Hepatocyte (in vitro differentiated cells): ENCODE data around the gene DDAH2.

ENCODE experiments used
- EZH2phosphoT487 ChIP-seq: fragments of 200-600 bp; sonication (generic); IDR thresholded peaks from one replicate; pipeline ENCODE4 v1.6.1; 2018; ENCODE audit warnings: antibody characterized with exemption, mild to moderate bottlenecking, low read depth, moderate library complexity; ENCODE audit not compliant: unreplicated experiment, severe bottlenecking
- TF ChIP-seq, protein P1 (sequence below): fragments of 200-600 bp; sonication (generic); IDR thresholded peaks from 2 replicates; pipeline ENCODE4 v1.5.1; 2016; ENCODE audit warnings: antibody characterized with exemption, mild to moderate bottlenecking; ENCODE audit not compliant: poor library complexity

DNA sequence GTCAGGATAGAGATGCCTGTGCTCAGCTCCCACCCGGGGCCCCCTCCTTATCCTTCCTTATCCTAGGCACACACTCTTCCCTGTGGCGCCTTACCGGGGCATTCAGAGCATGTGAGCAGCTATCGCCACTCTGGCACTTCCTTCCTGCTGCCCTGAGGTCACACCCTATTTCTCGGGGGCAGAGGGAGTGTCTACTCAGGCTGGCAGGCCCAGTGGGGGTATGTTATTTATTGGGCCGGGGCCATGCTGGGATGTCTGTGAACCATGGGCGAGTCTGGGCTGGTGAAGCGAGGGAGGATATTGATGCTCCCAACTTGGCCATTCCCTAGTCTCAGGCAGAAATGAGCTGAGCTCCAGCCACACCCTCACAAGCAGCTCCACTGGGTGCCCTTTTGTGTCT, 17.9 kb downstream of the DDAH2 start:
- TF ChIP-seq, protein P1, sequence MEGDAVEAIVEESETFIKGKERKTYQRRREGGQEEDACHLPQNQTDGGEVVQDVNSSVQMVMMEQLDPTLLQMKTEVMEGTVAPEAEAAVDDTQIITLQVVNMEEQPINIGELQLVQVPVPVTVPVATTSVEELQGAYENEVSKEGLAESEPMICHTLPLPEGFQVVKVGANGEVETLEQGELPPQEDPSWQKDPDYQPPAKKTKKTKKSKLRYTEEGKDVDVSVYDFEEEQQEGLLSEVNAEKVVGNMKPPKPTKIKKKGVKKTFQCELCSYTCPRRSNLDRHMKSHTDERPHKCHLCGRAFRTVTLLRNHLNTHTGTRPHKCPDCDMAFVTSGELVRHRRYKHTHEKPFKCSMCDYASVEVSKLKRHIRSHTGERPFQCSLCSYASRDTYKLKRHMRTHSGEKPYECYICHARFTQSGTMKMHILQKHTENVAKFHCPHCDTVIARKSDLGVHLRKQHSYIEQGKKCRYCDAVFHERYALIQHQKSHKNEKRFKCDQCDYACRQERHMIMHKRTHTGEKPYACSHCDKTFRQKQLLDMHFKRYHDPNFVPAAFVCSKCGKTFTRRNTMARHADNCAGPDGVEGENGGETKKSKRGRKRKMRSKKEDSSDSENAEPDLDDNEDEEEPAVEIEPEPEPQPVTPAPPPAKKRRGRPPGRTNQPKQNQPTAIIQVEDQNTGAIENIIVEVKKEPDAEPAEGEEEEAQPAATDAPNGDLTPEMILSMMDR = no peak
- TF ChIP-seq EZH2phosphoT487 = no peak
